Keratinocyte (primary cell): Measurements from ENCODE around the gene AKR1C3. TPM values are rescaled to one million over a fixed set of nuclear protein-coding genes. Genes with fewer than 3 reads are reported as not detected.
"Not testable (repeated sequence)": the region's sequence is repeated elsewhere in the genome, so short reads cannot be mapped to it uniquely, and the experiment has no call there.

Source experiments
- DNase-seq: peaks from one replicate; pipeline ENCODE4 v3.0.0-alpha.2; 2011; ENCODE audit warnings: low read depth, missing footprints, low spot score
- FAIRE-seq: peaks from 2 replicates; lab custom pipeline; 2011; peaks lifted over from hg19 to GRCh38; lab: Jason Lieb, UNC
- H2AFZ ChIP-seq: 2 replicates; pipeline ENCODE4 v1.6.0; 2012; ENCODE audit warnings: low read length, control low read depth, inconsistent platforms; ENCODE audit not compliant: control insufficient read depth
- H3K27ac ChIP-seq: 2 replicates; pipeline ENCODE4 v1.5.1; 2011; ENCODE audit warnings: low read length; ENCODE audit not compliant: control insufficient read depth, insufficient read depth
- H3K27me3 ChIP-seq: 3 replicates; pipeline ENCODE4 v1.6.0; 2011; ENCODE audit warnings: low read length; ENCODE audit not compliant: control insufficient read depth, insufficient read depth; ENCODE audit errors: extremely low read depth
- H3K36me3 ChIP-seq, 2 experiments: 2 replicates in 1 of 2; 3 replicates in 1 of 2; pipeline ENCODE4 v1.5.1; 2011; ENCODE audit warnings: low read length in 2 of 2, mild to moderate bottlenecking in 1 of 2; ENCODE audit not compliant: control insufficient read depth in 2 of 2, insufficient read depth in 2 of 2; ENCODE audit errors: extremely low read depth in 1 of 2
- H3K4me1 ChIP-seq: 3 replicates; pipeline ENCODE4 v1.5.1; 2011; ENCODE audit warnings: low read length; ENCODE audit not compliant: control insufficient read depth, insufficient read depth; ENCODE audit errors: extremely low read depth
- H3K4me2 ChIP-seq: 3 replicates; pipeline ENCODE4 v1.6.0; 2011; ENCODE audit warnings: low read depth, low read length; ENCODE audit not compliant: control insufficient read depth, insufficient read depth; ENCODE audit errors: extremely low read depth
- H3K4me3 ChIP-seq, 3 experiments: fragments of 200-600 bp in 1 of 3; sonication (generic) in 1 of 3; 2 replicates in 2 of 3; 3 replicates in 1 of 3; pipeline ENCODE4 v1.5.1; 2011 to 2016; ENCODE audit warnings: low read length in 3 of 3, mild to moderate bottlenecking in 3 of 3, control low read depth in 2 of 3, inconsistent platforms in 1 of 3, low read depth in 1 of 3, mixed read lengths in 1 of 3, mixed run types in 1 of 3, moderate library complexity in 1 of 3; ENCODE audit not compliant: control insufficient read depth in 2 of 3, insufficient read depth in 2 of 3; ENCODE audit errors: extremely low read depth in 1 of 3
- H3K79me2 ChIP-seq: 2 replicates; pipeline ENCODE4 v1.6.0; 2012; ENCODE audit warnings: low read length; ENCODE audit not compliant: control insufficient read depth, insufficient read depth
- H3K9ac ChIP-seq: 3 replicates; pipeline ENCODE4 v1.6.0; 2011; ENCODE audit warnings: low read length; ENCODE audit not compliant: control insufficient read depth, insufficient read depth; ENCODE audit errors: extremely low read depth
- H3K9me1 ChIP-seq: 3 replicates; pipeline ENCODE4 v1.6.0; 2011; ENCODE audit warnings: low read length; ENCODE audit not compliant: control insufficient read depth, insufficient read depth; ENCODE audit errors: extremely low read depth
- H3K9me3 ChIP-seq: 2 replicates; pipeline ENCODE4 v1.5.1; 2012; ENCODE audit warnings: low read depth, low read length; ENCODE audit not compliant: control insufficient read depth
- H4K20me1 ChIP-seq: 3 replicates; pipeline ENCODE4 v1.6.0; 2011; ENCODE audit warnings: low read length; ENCODE audit not compliant: control insufficient read depth, insufficient read depth; ENCODE audit errors: extremely low read depth
- EZH2 ChIP-seq: IDR thresholded peaks from one replicate; pipeline ENCODE4 v1.6.1; 2012; ENCODE audit warnings: inconsistent platforms, mild to moderate bottlenecking, low read length, moderate library complexity
- dilution Hi-C: fragments of 300-500 bp; cut with MboI; formaldehyde crosslinking; loops from one replicate; pipeline ENCODE4 v1.7.0; 2020; ENCODE audit warnings: low sequenced_read_pairs; ENCODE audit not compliant: extremely low pct_ligation_motif_present
- polyA plus RNA-seq, 5 experiments: library from polyadenylated mRNA; depleted of rRNA in 3 of 5; stranded (reverse) in 3 of 5; stranded (forward) in 1 of 5; unstranded in 1 of 5; fragments of >200 nt; gene quantifications; 1 replicate in 1 of 5; 2 replicates in 3 of 5; 3 replicates in 1 of 5; pipeline versions ENCODE4 v1.2.1 to v1.2.3, GENCODE V29; 2011 to 2012; ENCODE audit warnings: missing spikeins in 2 of 5, low read depth in 1 of 5, low replicate concordance in 1 of 5
- TF ChIP-seq, protein P1 (sequence below), 3 experiments: IDR thresholded peaks in 1 of 3; conservative IDR thresholded peaks in 1 of 3; optimal IDR thresholded peaks in 1 of 3; 2 replicates in 2 of 3; 3 replicates in 1 of 3; pipeline versions ENCODE3 to v1.5.1; 2011; ENCODE audit warnings: low read length in 3 of 3, mild to moderate bottlenecking in 3 of 3, moderate library complexity in 2 of 3, control low read depth in 1 of 3, inconsistent platforms in 1 of 3; ENCODE audit not compliant: insufficient read depth in 2 of 3; ENCODE audit errors: extremely low read depth in 1 of 3

AKR1C3 gene
- polyA plus RNA-seq, 1 donor (not counting 4 experiments of a cell fraction or from before 2014, with no cell fraction given) = 27.3 TPM

DNA sequence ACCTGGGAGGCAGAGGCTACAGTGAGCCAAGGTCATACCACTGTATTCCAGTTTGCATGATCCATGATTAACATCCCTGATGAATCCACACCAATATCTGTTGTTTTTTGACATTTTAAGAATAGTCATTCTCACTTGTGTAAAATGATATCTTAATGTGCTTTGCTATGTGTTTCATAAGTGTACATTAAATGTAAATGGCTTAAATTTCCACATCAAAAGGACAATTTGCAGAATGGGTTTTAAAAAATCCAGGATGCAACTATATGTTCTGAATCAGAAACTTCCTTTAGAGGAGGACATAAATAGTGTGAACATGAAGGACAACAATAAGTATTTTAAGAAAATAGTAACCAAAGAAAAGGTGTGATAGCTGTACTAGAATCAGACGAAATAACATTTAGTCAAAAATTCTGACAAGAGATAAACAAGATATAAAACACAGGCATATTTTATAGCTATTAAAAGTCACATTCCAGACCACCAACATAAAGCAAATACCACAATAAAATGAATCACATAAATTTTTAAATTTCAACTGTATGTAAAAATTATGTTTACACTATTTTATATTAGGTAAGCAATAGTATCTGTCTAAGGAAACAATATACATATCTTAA is 42.4 kb downstream of the AKR1C3 start:
- Histone ChIP-seq H3K4me3 (no peak overlapping the region), H3K79me2 (no peaks in the 10 kb centered on the region), H3K9me3 (no peaks in the 10 kb centered on the region), H3K4me1 (no peaks in the 10 kb centered on the region), H2AFZ (no peak overlapping the region), H3K36me3 (no peaks in the 10 kb centered on the region), H3K27ac (no peak overlapping the region), H3K4me2 (no peak overlapping the region), H3K9ac (no peak overlapping the region), H4K20me1 (no peaks in the 10 kb centered on the region), H3K27me3 (no peaks in the 10 kb centered on the region), H3K9me1 (no peaks in the 10 kb centered on the region)
- DNase-seq (no peak), FAIRE-seq (no peak)
- TF ChIP-seq EZH2 = no peak
- TF ChIP-seq, protein P1, sequence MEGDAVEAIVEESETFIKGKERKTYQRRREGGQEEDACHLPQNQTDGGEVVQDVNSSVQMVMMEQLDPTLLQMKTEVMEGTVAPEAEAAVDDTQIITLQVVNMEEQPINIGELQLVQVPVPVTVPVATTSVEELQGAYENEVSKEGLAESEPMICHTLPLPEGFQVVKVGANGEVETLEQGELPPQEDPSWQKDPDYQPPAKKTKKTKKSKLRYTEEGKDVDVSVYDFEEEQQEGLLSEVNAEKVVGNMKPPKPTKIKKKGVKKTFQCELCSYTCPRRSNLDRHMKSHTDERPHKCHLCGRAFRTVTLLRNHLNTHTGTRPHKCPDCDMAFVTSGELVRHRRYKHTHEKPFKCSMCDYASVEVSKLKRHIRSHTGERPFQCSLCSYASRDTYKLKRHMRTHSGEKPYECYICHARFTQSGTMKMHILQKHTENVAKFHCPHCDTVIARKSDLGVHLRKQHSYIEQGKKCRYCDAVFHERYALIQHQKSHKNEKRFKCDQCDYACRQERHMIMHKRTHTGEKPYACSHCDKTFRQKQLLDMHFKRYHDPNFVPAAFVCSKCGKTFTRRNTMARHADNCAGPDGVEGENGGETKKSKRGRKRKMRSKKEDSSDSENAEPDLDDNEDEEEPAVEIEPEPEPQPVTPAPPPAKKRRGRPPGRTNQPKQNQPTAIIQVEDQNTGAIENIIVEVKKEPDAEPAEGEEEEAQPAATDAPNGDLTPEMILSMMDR (optimal IDR thresholded peaks at IDR 0.05 in 1 of 3, IDR thresholded peaks at IDR 0.05 in 1 of 3, conservative IDR thresholded peaks at IDR 0.05 in 1 of 3; ENCODE audit: extremely low read depth in 1 of 3, insufficient read depth in 2 of 3, low read length in 3 of 3) = no peak
- dilution Hi-C loops = no loop called here

DNA sequence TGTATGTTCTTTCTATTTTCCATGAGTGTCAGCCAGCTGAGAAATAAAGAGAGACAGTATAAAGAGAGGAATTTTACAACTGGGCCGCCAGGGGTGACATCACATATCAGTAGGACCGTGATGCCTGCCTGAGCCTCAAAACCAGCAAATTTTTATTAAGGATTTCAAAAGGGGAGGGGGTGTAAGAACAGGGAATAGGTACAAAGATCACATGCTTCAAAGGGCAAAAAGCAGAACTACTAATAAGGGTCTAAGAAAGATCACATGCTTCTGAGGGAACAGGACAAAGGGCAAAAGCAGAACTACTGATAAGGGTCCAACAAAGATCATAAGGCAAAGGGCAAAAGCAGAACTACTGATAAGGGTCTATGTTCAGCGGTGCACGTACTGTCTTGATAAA is 43.5 kb downstream of the AKR1C3 start:
- H3K9me1 ChIP-seq, H3K27me3 ChIP-seq, H4K20me1 ChIP-seq, H3K4me3 ChIP-seq, H3K4me2 ChIP-seq, H3K9ac ChIP-seq, FAIRE-seq, H3K9me3 ChIP-seq, dilution Hi-C loops, DNase-seq, H3K79me2 ChIP-seq, H3K27ac ChIP-seq, H3K36me3 ChIP-seq, H2AFZ ChIP-seq, H3K4me1 ChIP-seq: not testable (repeated sequence)

DNA sequence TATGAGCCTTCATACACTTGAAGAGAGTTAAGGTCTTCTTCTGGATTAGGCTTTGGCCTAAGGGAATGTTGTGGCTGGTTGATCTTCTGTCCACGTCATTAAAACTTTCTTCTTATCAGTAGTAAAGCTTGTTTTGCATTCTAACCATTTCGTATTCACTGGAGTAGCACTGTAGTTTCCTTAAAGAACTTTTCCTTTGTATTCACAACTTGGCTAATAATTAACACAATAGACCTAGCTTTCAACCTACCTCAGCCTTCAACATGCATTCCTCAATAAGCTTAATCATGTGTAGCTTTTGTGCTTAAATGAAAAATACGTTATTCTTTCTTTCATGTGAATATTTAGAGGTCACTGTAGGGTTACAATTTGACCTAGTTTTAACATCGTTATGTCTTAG is 48.0 kb downstream of the AKR1C3 start:
- Histone ChIP-seq H3K27me3 (no peaks in the 10 kb centered on the region), H4K20me1 (no peaks in the 10 kb centered on the region), H3K9me3 (no peaks in the 10 kb centered on the region), H3K4me1 (no peaks in the 10 kb centered on the region), H3K9me1 (no peaks in the 10 kb centered on the region), H3K4me2 (no peak overlapping the region), H3K36me3 (no peaks in the 10 kb centered on the region), H3K79me2 (no peaks in the 10 kb centered on the region), H2AFZ (no peak overlapping the region), H3K27ac (no peak overlapping the region), H3K4me3 (no peak overlapping the region), H3K9ac (no peak overlapping the region)
- FAIRE-seq (no peak), DNase-seq (no peak)
- TF ChIP-seq, protein P1 (optimal IDR thresholded peaks at IDR 0.05 in 1 of 3, IDR thresholded peaks at IDR 0.05 in 1 of 3, conservative IDR thresholded peaks at IDR 0.05 in 1 of 3; ENCODE audit: extremely low read depth in 1 of 3, insufficient read depth in 2 of 3, low read length in 3 of 3) = no peak
- TF ChIP-seq EZH2 = no peak
- dilution Hi-C loops = no loop called here
